ENCODE measurements around the gene AOAH. TPM values are rescaled to one million over a fixed set of nuclear protein-coding genes. Genes with fewer than 3 reads are reported as not detected.
"Not testable (repeated sequence)": the region's sequence is repeated elsewhere in the genome, so short reads cannot be mapped to it uniquely, and the experiment has no call there.

Gene AOAH
- total RNA-seq, 4 donors from 2014 or later: 1.1 to 4.8 (median 1.6) TPM

DNA sequence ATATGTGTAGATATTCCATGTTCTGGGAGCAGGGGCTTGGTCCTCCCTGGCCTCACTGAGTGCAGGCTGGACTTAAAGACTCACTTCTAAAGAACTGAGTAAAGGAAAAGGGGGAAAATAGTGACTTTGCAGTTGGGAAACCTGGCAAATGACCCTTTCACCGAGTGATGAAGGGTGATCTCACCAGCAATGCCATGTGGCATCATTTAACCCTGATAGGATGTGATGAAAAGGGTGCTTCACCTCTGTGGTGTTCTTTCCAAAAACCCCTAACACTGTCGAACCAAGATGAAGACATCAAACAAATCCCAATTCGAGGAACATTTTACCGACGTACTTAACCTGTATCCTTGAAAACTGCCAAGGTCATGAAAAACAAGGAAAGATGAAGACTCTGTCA lies 71.9 kb downstream of the AOAH start:
- no peaks in the 10 kb centered on the region for H3K36me3 ChIP-seq
- H3K4me1 ChIP-seq: peaks cover 3% of the 10 kb centered on the region
- no peak overlapping the region for H3K4me3 ChIP-seq
- no peaks in the 10 kb centered on the region for H3K9me3 ChIP-seq
- TF ChIP-seq, protein P1, sequence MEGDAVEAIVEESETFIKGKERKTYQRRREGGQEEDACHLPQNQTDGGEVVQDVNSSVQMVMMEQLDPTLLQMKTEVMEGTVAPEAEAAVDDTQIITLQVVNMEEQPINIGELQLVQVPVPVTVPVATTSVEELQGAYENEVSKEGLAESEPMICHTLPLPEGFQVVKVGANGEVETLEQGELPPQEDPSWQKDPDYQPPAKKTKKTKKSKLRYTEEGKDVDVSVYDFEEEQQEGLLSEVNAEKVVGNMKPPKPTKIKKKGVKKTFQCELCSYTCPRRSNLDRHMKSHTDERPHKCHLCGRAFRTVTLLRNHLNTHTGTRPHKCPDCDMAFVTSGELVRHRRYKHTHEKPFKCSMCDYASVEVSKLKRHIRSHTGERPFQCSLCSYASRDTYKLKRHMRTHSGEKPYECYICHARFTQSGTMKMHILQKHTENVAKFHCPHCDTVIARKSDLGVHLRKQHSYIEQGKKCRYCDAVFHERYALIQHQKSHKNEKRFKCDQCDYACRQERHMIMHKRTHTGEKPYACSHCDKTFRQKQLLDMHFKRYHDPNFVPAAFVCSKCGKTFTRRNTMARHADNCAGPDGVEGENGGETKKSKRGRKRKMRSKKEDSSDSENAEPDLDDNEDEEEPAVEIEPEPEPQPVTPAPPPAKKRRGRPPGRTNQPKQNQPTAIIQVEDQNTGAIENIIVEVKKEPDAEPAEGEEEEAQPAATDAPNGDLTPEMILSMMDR (IDR thresholded peaks at IDR 0.05): no peak
- H3K27me3 ChIP-seq: no peaks in the 10 kb centered on the region
- 67% methylated on average over 5 of the region's 5 CpGs for WGBS
- DNase-seq (ENCODE audit: low spot score in 2 of 2): no peak
- H3K27ac ChIP-seq: no peak overlapping the region

DNA sequence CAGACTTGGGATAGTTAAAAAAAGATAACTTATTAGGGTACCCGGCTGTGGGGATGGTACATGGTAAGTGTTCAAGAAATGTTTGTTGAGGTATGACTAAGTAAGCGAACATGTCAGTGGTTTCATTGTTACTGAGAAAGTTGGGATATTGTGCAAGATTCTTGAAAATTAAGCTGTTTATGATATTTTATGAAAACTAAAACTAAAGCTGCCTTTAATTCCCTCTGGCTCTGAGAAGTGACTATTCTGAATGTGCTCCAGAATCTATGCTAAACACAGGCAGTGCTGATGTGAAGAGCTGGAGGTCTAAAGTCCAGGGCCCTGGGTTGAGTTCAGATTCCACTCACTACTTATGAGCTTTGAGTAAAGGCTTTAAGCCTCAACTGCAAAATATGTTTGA lies 72.9 kb downstream of the AOAH start:
- DNase-seq (ENCODE audit: low spot score in 2 of 2): no peak
- TF ChIP-seq POLR2A (IDR thresholded peaks at IDR 0.05): no peak
- no peak for TF ChIP-seq POLR2AphosphoS5 (IDR thresholded peaks at IDR 0.05)
- TF ChIP-seq, protein P1 (IDR thresholded peaks at IDR 0.05): no peak
- no peak for TF ChIP-seq EP300 (IDR thresholded peaks at IDR 0.05)

DNA sequence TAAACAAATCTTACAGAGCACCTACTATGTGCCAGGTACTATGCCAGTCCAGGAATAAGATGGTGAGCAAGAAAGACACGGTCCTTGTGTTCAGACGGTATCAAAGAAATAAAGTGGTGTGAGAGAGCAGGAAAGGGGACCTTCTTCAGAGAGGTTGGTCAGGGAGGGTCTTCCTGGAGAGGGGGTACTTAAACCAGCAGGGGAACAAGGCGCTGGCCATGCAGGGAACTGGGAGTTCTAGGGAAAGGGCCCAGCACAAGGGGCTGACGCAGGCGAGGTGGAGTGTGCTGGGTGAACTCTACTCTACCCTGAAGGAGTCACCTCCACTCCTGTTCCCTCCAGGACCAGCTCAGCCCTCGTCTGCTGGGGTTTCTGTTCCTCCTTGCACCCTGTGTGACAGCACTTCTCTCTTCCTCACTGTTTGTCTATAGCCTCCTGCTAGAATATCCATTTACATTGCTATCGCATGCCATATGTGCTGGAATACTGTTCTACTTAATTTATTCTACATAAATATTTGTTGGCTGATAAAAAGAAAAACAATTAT lies 73.5 kb downstream of the AOAH start:
- Histone ChIP-seq H3K36me3 (no peaks in the 10 kb centered on the region), H3K4me3 (no peak overlapping the region), H3K27ac (no peak overlapping the region), H3K9me3 (no peaks in the 10 kb centered on the region), H3K27me3 (no peaks in the 10 kb centered on the region), H3K4me1 (peaks cover 3% of the 10 kb centered on the region)
- WGBS: 74% methylated on average over 7 of the region's 7 CpGs
- TF ChIP-seq EP300 (IDR thresholded peaks at IDR 0.05): no peak
- TF ChIP-seq POLR2AphosphoS5 (IDR thresholded peaks at IDR 0.05): no peak
- no peak for TF ChIP-seq POLR2A (IDR thresholded peaks at IDR 0.05)
- TF ChIP-seq, protein P1 (IDR thresholded peaks at IDR 0.05): no peak
- DNase-seq (ENCODE audit: low spot score in 2 of 2): no peak

More for the DNA sequence above, 72.9 kb downstream of the AOAH start:
- no peaks in the 10 kb centered on the region for H3K36me3 ChIP-seq
- H3K27ac ChIP-seq: no peak overlapping the region
- H3K4me3 ChIP-seq: no peak overlapping the region
- 71% methylated on average over 2 of the region's 2 CpGs for WGBS
- no peaks in the 10 kb centered on the region for H3K9me3 ChIP-seq
- H3K4me1 ChIP-seq: peaks cover 3% of the 10 kb centered on the region
- H3K27me3 ChIP-seq: no peaks in the 10 kb centered on the region

DNA sequence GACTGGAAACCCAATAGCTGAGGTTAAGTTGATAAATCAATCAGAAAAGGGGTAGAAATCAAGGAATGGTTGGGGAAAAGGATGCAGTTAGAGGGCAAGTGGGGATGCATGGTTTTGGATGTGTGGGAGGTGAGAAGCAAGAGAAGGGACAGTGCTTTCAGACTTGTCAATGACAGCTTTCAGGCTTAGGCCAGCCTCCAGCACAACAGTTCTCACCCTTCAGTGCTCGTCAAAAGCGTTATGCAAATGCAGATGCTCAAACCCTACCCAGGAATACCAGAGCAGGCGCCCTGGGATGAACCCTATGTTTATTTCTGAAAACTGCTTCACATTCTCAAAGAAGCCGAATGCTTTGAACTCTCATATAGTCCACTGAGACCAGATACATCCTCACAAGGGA lies 74.0 kb downstream of the AOAH start:
- no peak for DNase-seq (ENCODE audit: low spot score in 2 of 2)
- no peaks in the 10 kb centered on the region for H3K9me3 ChIP-seq
- H3K27me3 ChIP-seq: no peaks in the 10 kb centered on the region
- no peak for TF ChIP-seq POLR2A (IDR thresholded peaks at IDR 0.05)
- TF ChIP-seq, protein P1 (IDR thresholded peaks at IDR 0.05): no peak
- TF ChIP-seq EP300 (IDR thresholded peaks at IDR 0.05): no peak
- TF ChIP-seq POLR2AphosphoS5 (IDR thresholded peaks at IDR 0.05): no peak
- no peak overlapping the region for H3K27ac ChIP-seq
- no peak overlapping the region for H3K4me3 ChIP-seq
- 94% methylated on average over 4 of the region's 4 CpGs for WGBS
- H3K4me1 ChIP-seq: peaks cover 3% of the 10 kb centered on the region
- no peaks in the 10 kb centered on the region for H3K36me3 ChIP-seq

DNA sequence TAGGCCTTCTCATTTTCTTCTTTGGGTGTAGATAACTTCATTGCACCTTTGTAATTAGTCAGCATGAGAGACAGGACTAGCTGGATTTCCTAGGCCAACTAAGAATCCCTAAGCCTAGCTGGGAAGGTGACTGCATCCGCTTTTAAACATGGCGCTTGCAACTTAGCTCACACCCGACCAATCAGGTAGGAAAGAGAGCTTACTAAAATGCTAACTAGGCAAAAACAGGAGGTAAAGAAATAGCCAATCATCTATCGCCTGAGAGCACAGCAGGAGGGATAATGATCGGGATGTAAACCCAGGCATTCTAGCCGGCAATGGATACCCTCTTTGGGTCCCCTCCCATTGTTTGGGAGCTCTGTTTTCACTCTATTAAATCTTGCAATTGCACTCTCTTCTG lies 75.0 kb downstream of the AOAH start:
- not testable (repeated sequence) for DNase-seq (ENCODE audit: low spot score in 2 of 2); H3K9me3 ChIP-seq; H3K27me3 ChIP-seq; H3K36me3 ChIP-seq; H3K4me1 ChIP-seq; H3K4me3 ChIP-seq; H3K27ac ChIP-seq
- WGBS: 92% methylated on average over 6 of the region's 6 CpGs

DNA sequence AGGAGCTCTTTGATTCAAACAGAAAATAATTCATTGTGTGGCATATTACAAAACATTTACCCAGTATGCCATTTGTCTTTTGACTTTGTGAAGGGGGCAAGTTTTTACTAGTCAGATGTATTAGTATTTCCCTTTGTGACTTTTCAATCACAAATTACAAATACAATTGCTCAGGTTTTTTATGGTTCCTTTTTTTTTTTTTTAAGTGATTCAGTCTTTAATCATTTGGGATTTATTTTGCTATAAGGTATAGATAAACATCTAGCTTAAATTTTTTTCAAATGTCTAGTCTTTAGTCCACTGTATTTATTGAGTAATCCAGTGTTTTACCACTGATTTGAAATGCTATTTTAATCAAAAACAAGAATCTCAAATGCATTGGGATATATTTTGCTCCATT lies 75.9 kb downstream of the AOAH start:
- TF ChIP-seq POLR2AphosphoS5 (IDR thresholded peaks at IDR 0.05) (no peak), EP300 (IDR thresholded peaks at IDR 0.05) (no peak)
- Histone ChIP-seq H3K36me3 (no peaks in the 10 kb centered on the region), H3K9me3 (no peaks in the 10 kb centered on the region), H3K27me3 (no peaks in the 10 kb centered on the region), H3K4me1 (peaks cover 3% of the 10 kb centered on the region), H3K4me3 (no peak overlapping the region), H3K27ac (no peak overlapping the region)
- DNase-seq (ENCODE audit: low spot score in 2 of 2): no peak

Measured in suprapubic skin (tissue), 4 donors.